HepG2 (cell line): ENCODE measurements around the gene FITM1. TPM values are rescaled to one million over a fixed set of nuclear protein-coding genes. Genes with fewer than 3 reads are reported as not detected.

Experiments used
- DBP ChIP-seq: sonication (generic); formaldehyde crosslinking; IDR thresholded peaks from 2 replicates; pipeline ENCODE4 v1.4.0; 2020; ENCODE audit warnings: missing genetic modification reagents; ENCODE audit errors: not compliant biosample characterization
- GFI1 ChIP-seq: sonication (generic); formaldehyde crosslinking; IDR thresholded peaks from 2 replicates; pipeline ENCODE4 v1.5.0; 2020; ENCODE audit warnings: missing genetic modification reagents, mild to moderate bottlenecking, borderline replicate concordance
- GMEB2 ChIP-seq: IDR thresholded peaks from 2 replicates; pipeline ENCODE4 v1.6.1; 2016; ENCODE audit warnings: missing biosample characterization, missing genetic modification reagents, low read depth
- MAF1 ChIP-seq: sonication (generic); formaldehyde crosslinking; IDR thresholded peaks from 2 replicates; pipeline ENCODE4 v1.5.0; 2020; ENCODE audit warnings: missing genetic modification reagents, borderline replicate concordance
- MBD4 ChIP-seq: IDR thresholded peaks from 2 replicates; pipeline ENCODE4 v1.6.1; 2012; ENCODE audit warnings: low read length, inconsistent platforms, borderline replicate concordance
- MTF1 ChIP-seq: sonication (generic); formaldehyde crosslinking; IDR thresholded peaks from 2 replicates; pipeline ENCODE4 v1.5.0; 2020; ENCODE audit warnings: missing genetic modification reagents
- MYPOP ChIP-seq: sonication (generic); formaldehyde crosslinking; IDR thresholded peaks from 2 replicates; pipeline ENCODE4 v1.8.1; 2023; ENCODE audit warnings: mild to moderate bottlenecking, moderate library complexity, missing genetic modification reagents
- PAF1 ChIP-seq: IDR thresholded peaks from 2 replicates; pipeline ENCODE4 v1.6.1; 2016; ENCODE audit warnings: missing genetic modification reagents, missing compliant biosample characterization
- PITX1 ChIP-seq: sonication (generic); formaldehyde crosslinking; IDR thresholded peaks from 2 replicates; pipeline ENCODE4 v1.5.1; 2020; ENCODE audit warnings: mild to moderate bottlenecking, missing genetic modification reagents
- TBX2 ChIP-seq: sonication (generic); formaldehyde crosslinking; IDR thresholded peaks from 2 replicates; pipeline ENCODE4 v1.5.0; 2020; ENCODE audit warnings: missing genetic modification reagents, mild to moderate bottlenecking, borderline replicate concordance
- ZBTB14 ChIP-seq: sonication (generic); formaldehyde crosslinking; IDR thresholded peaks from 2 replicates; pipeline ENCODE4 v1.4.0; 2020; ENCODE audit warnings: missing genetic modification reagents
- ZBTB2 ChIP-seq: sonication (generic); formaldehyde crosslinking; IDR thresholded peaks from 2 replicates; pipeline ENCODE4 v1.8.0; 2022; ENCODE audit warnings: low read depth, missing genetic modification reagents
- ZNF138 ChIP-seq: sonication (generic); formaldehyde crosslinking; IDR thresholded peaks from 2 replicates; pipeline ENCODE4 v1.5.0; 2020; ENCODE audit warnings: mild to moderate bottlenecking, low read depth, missing genetic modification reagents
- ZNF143 ChIP-seq: sonication (generic); formaldehyde crosslinking; IDR thresholded peaks from 2 replicates; pipeline ENCODE4 v1.4.0; 2020; ENCODE audit warnings: missing genetic modification reagents
- ZNF20 ChIP-seq: sonication (generic); formaldehyde crosslinking; IDR thresholded peaks from 2 replicates; pipeline ENCODE4 v1.4.0; 2020; ENCODE audit warnings: mild to moderate bottlenecking, moderate library complexity, missing genetic modification reagents
- ZNF235 ChIP-seq: sonication (generic); formaldehyde crosslinking; IDR thresholded peaks from 2 replicates; pipeline ENCODE4 v1.8.1; 2023; ENCODE audit warnings: mild to moderate bottlenecking, missing genetic modification reagents, borderline replicate concordance
- ZNF574 ChIP-seq: sonication (generic); formaldehyde crosslinking; IDR thresholded peaks from 2 replicates; pipeline ENCODE4 v1.4.0; 2020; ENCODE audit warnings: missing genetic modification reagents
- ZNF775 ChIP-seq: sonication (generic); formaldehyde crosslinking; IDR thresholded peaks from 2 replicates; pipeline ENCODE4 v1.4.0; 2020; ENCODE audit warnings: missing genetic modification reagents, mild to moderate bottlenecking, moderate library complexity, borderline replicate concordance
- ZNF782 ChIP-seq: sonication (generic); formaldehyde crosslinking; IDR thresholded peaks from 2 replicates; pipeline ENCODE4 v1.4.0; 2020; ENCODE audit warnings: missing genetic modification reagents, mild to moderate bottlenecking, borderline replicate concordance
- ZNF83 ChIP-seq: sonication (generic); formaldehyde crosslinking; IDR thresholded peaks from 2 replicates; pipeline ENCODE4 v1.4.0; 2020; ENCODE audit warnings: missing genetic modification reagents, mild to moderate bottlenecking, borderline replicate concordance
- ZNF839 ChIP-seq: sonication (generic); formaldehyde crosslinking; IDR thresholded peaks from 2 replicates; pipeline ENCODE4 v1.4.0; 2020; ENCODE audit warnings: missing genetic modification reagents, mild to moderate bottlenecking, borderline replicate concordance
- polyA plus RNA-seq, 8 experiments: library from polyadenylated mRNA; depleted of rRNA in 3 of 8; stranded (reverse) in 7 of 8; unstranded in 1 of 8; fragments of >200 nt; fragmentation: Illumina TruSeq in 4 of 8; extraction: Trizol in 4 of 8; gene quantifications; 2 replicates each; pipeline versions ENCODE4 v1.2.1 to v1.2.3, GENCODE V29; 2011 to 2016; ENCODE audit warnings: low read depth in 4 of 8, missing spikeins in 1 of 8, mixed read lengths in 1 of 8; ENCODE audit not compliant: insufficient read depth in 1 of 8
- total RNA-seq, 5 experiments: library from RNA; depleted of rRNA; stranded (reverse); fragments of >200 nt; fragmentation: Illumina TruSeq; extraction: Trizol; gene quantifications; 2 replicates each; pipeline ENCODE4 v1.2.3, GENCODE V29; 2016; ENCODE audit warnings: low read depth in 1 of 5

The FITM1 gene
- total and polyA plus RNA-seq, 2 of the 13 experiments (the other 11 are each of a cell fraction or from before 2014, with no cell fraction given) = 2.7 to 5.8 TPM

GRCh38 chr14:24146453-24146977 lies 16.1 kb downstream of the FITM1 start, which contains the start of gene PSME2 (continued):
- no peak for TF ChIP-seq GMEB2 (CRISPR knock-in tag)
- peak; percentile 72; the same call in 1 of the 2 replicates for TF ChIP-seq ZNF235 (CRISPR knock-in tag)
- no peak; the same call in 1 of the 2 replicates for TF ChIP-seq ZNF839 (CRISPR knock-in tag)
- TF ChIP-seq ZBTB2 (CRISPR knock-in tag) = no peak
- no peak for TF ChIP-seq MTF1 (CRISPR knock-in tag)
- no peak; the same call in 1 of the 2 replicates for TF ChIP-seq MAF1 (CRISPR knock-in tag)
- no peak for TF ChIP-seq ZNF143
- TF ChIP-seq ZNF782 (CRISPR knock-in tag) = no peak
- no peak for TF ChIP-seq ZNF775
- TF ChIP-seq MBD4 = no peak
- TF ChIP-seq PITX1 (CRISPR knock-in tag) = 0 out of 2 replicates have a peak, but pooled peaks have one; percentile 61
- TF ChIP-seq TBX2 (CRISPR knock-in tag) = peak; percentile 65; the same call in 1 of the 2 replicates
- no peak for TF ChIP-seq MYPOP (CRISPR knock-in tag)
- TF ChIP-seq ZNF83 (CRISPR knock-in tag) = no peak
- TF ChIP-seq PAF1 (CRISPR knock-in tag) = no peak
- TF ChIP-seq DBP (CRISPR knock-in tag) = no peak
- TF ChIP-seq ZBTB14 (CRISPR knock-in tag) = no peak
- no peak; the same call in 1 of the 2 replicates for TF ChIP-seq ZNF138 (CRISPR knock-in tag)
- TF ChIP-seq ZNF20 (CRISPR knock-in tag) = no peak
- peak; percentile 63 for TF ChIP-seq ZNF574 (CRISPR knock-in tag)
- TF ChIP-seq GFI1 (CRISPR knock-in tag) = no peak
